Caco-2 (cell line): ENCODE data around the gene FCRLB. TPM values are rescaled to one million over a fixed set of nuclear protein-coding genes. Genes with fewer than 3 reads are reported as not detected.

ENCODE experiments used
- BruUV-seq: library from RNA; stranded (reverse); fragments of 400-500 nt; replicated peaks from 2 replicates; lab custom pipeline; 2021; lab: Mats Ljungman, UMichigan
- CTCF ChIA-PET: fragments of 300-600 bp; sonication (Branson Sonifier 250); formaldehyde crosslinking; loops from one replicate; lab custom pipeline; 2022; ENCODE audit warnings: antibody characterized with exemption; lab: Charles Lee
- POLR2A ChIA-PET: fragments of 300-600 bp; sonication (Branson Sonifier 250); formaldehyde crosslinking; loops from one replicate; lab custom pipeline; 2022; ENCODE audit warnings: antibody characterized with exemption; lab: Charles Lee
- DNase-seq, 2 experiments: peaks; one replicate each; pipeline versions ENCODE4 v3.0.0 to v3.0.0-alpha.2; 2020 to 2022
- H3K27me3 ChIP-seq: replicated peaks from 2 replicates; pipeline ENCODE4 v1.6.0; 2011; ENCODE audit warnings: low read length; ENCODE audit not compliant: control insufficient read depth, insufficient read depth
- H3K36me3 ChIP-seq: 2 replicates; pipeline ENCODE4 v1.5.1; 2011; ENCODE audit warnings: low read length; ENCODE audit not compliant: control insufficient read depth, insufficient read depth
- H3K4me1 ChIP-seq: fragments of 250-450 bp; sonication (Bioruptor Pico); 2 replicates; pipeline ENCODE4 v1.5.1; 2020; ENCODE audit warnings: mild to moderate bottlenecking
- H3K4me3 ChIP-seq: 2 replicates; pipeline ENCODE4 v1.5.1; 2011; ENCODE audit warnings: low read depth, mild to moderate bottlenecking, control low read depth, low read length
- H3K9me3 ChIP-seq: fragments of 250-450 bp; sonication (Bioruptor Pico); 2 replicates; pipeline ENCODE4 v1.5.1; 2020; ENCODE audit warnings: mild to moderate bottlenecking, moderate library complexity
- H3K27ac Mint-ChIP-seq: one replicate; pipeline ENCODE4 v1.8.0; 2022; ENCODE audit warnings: mixed read lengths; ENCODE audit not compliant: unreplicated experiment
- H3K27me3 Mint-ChIP-seq: one replicate; pipeline ENCODE4 v1.8.0; 2022; ENCODE audit warnings: mixed read lengths; ENCODE audit not compliant: insufficient read depth, unreplicated experiment
- H3K36me3 Mint-ChIP-seq: one replicate; pipeline ENCODE4 v1.8.0; 2022; ENCODE audit warnings: mild to moderate bottlenecking, mixed read lengths; ENCODE audit not compliant: insufficient read depth, unreplicated experiment
- H3K4me1 Mint-ChIP-seq: one replicate; pipeline ENCODE4 v1.8.0; 2022; ENCODE audit warnings: low read depth, mixed read lengths; ENCODE audit not compliant: unreplicated experiment
- H3K4me3 Mint-ChIP-seq: one replicate; pipeline ENCODE4 v1.8.0; 2022; ENCODE audit warnings: mild to moderate bottlenecking, moderate library complexity, mixed read lengths; ENCODE audit not compliant: unreplicated experiment
- H3K9me3 Mint-ChIP-seq: one replicate; pipeline ENCODE4 v1.8.0; 2022; ENCODE audit warnings: mixed read lengths; ENCODE audit not compliant: unreplicated experiment
- CTCF ChIP-seq, 2 experiments: fragments of 200-600 bp in 1 of 2; IDR thresholded peaks; 1 replicate in 1 of 2; 2 replicates in 1 of 2; pipeline versions ENCODE4 v1.5.1 to v1.8.0; 2011 to 2022; ENCODE audit warnings: antibody characterized with exemption in 1 of 2, control low read depth in 1 of 2, inconsistent platforms in 1 of 2, low read depth in 1 of 2, low read length in 1 of 2, mild to moderate bottlenecking in 1 of 2, moderate library complexity in 1 of 2; ENCODE audit not compliant: insufficient read depth in 1 of 2, severe bottlenecking in 1 of 2, unreplicated experiment in 1 of 2
- intact Hi-C: fragments of 100-400 bp; cut with micrococcal nuclease; formaldehyde crosslinking; loops from one replicate; pipeline ENCODE4 v1.10.0; 2022; ENCODE audit not compliant: unreplicated experiment
- total RNA-seq: library from RNA; stranded (reverse); gene quantifications from 2 replicates; pipeline ENCODE4 v1.2.3, GENCODE V29; 2022

Gene FCRLB
- total RNA-seq, 1 experiment from 2014 or later = 0.29 TPM

GRCh38 chr1:161710560-161710959 is 10.8 kb upstream of the FCRLB start:
- ChIA-PET POLR2A (no interaction called here), CTCF (no interaction called here)
- Mint-ChIP-seq H3K4me1 (no peaks in the 10 kb centered on the region), H3K9me3 (no peaks in the 10 kb centered on the region), H3K27ac (no peak overlapping the region), H3K36me3 (no peaks in the 10 kb centered on the region), H3K27me3 (peaks cover 10% of the 10 kb centered on the region), H3K4me3 (no peak overlapping the region)
- BruUV-seq = no TSS peak
- H3K4me3 ChIP-seq = no peak overlapping the region
- H3K4me1 ChIP-seq = no peaks in the 10 kb centered on the region
- no peaks in the 10 kb centered on the region; the same call in 1 of the 2 replicates for H3K27me3 ChIP-seq
- TF ChIP-seq CTCF (IDR thresholded peaks at IDR 0.05; ENCODE audit: insufficient read depth in 1 of 2, low read depth in 1 of 2, low read length in 1 of 2, severe bottlenecking in 1 of 2, unreplicated experiment in 1 of 2) = no peak
- no peak for DNase-seq
- no peaks in the 10 kb centered on the region for H3K9me3 ChIP-seq
- no peaks in the 10 kb centered on the region for H3K36me3 ChIP-seq
- intact Hi-C loops = no loop called here

- BruUV-seq = no TSS peak
- Histone ChIP-seq H3K4me1 (no peaks in the 10 kb centered on the region), H3K4me3 (no peak overlapping the region), H3K36me3 (no peaks in the 10 kb centered on the region), H3K27me3 (no peaks in the 10 kb centered on the region), H3K9me3 (no peaks in the 10 kb centered on the region)
- no peak for DNase-seq
- intact Hi-C loops = no loop called here
- ChIA-PET POLR2A (no interaction called here), CTCF (no interaction called here)
- Mint-ChIP-seq H3K4me1 (no peaks in the 10 kb centered on the region), H3K9me3 (no peaks in the 10 kb centered on the region), H3K27me3 (peaks cover 21% of the 10 kb centered on the region), H3K27ac (no peak overlapping the region), H3K4me3 (no peak overlapping the region), H3K36me3 (peaks cover under 1% of the 10 kb centered on the region)
- no peak for TF ChIP-seq CTCF (IDR thresholded peaks at IDR 0.05; ENCODE audit: insufficient read depth in 1 of 2, low read depth in 1 of 2, low read length in 1 of 2, severe bottlenecking in 1 of 2, unreplicated experiment in 1 of 2)
Observed at GRCh38 chr1:161718559-161719324, 2.6 kb upstream of the FCRLB start.

GRCh38 chr1:161719325-161719611 is 2.1 kb upstream of the FCRLB start:
- Mint-ChIP-seq H3K36me3 (peaks cover 4% of the 10 kb centered on the region), H3K27ac (no peak overlapping the region), H3K4me1 (no peaks in the 10 kb centered on the region), H3K4me3 (no peak overlapping the region), H3K27me3 (peaks cover 24% of the 10 kb centered on the region), H3K9me3 (no peaks in the 10 kb centered on the region)
- no peaks in the 10 kb centered on the region for H3K9me3 ChIP-seq
- H3K4me3 ChIP-seq = no peak overlapping the region
- H3K36me3 ChIP-seq = no peaks in the 10 kb centered on the region
- H3K27me3 ChIP-seq = no peaks in the 10 kb centered on the region
- BruUV-seq = no TSS peak
- no peak for DNase-seq
- ChIA-PET CTCF (no interaction called here), POLR2A (no interaction called here)
- no peaks in the 10 kb centered on the region for H3K4me1 ChIP-seq
- TF ChIP-seq CTCF (IDR thresholded peaks at IDR 0.05; ENCODE audit: insufficient read depth in 1 of 2, low read depth in 1 of 2, low read length in 1 of 2, severe bottlenecking in 1 of 2, unreplicated experiment in 1 of 2) = no peak
- intact Hi-C loops = no loop called here
